EL (cell line): ENCODE measurements around the gene TGIF1.
A peak's percentile ranks its signal among the peaks of the same experiment; 100 is the strongest.

ENCODE experiments used
- DNase-seq: peaks from one replicate; pipeline ENCODE4 v3.0.0-alpha.2; 2016

The TGIF1 gene

GRCh38 chr18:3440341-3440740 is 9.6 kb upstream of the TGIF1 start:
- DNase-seq, result no peak

- DNase-seq, result peak; percentile 18
Measured at GRCh38 chr18:3441290-3441689, 8.7 kb upstream of the TGIF1 start.

- no peak for DNase-seq
Measured at GRCh38 chr18:3442919-3443318, 7.1 kb upstream of the TGIF1 start.

- DNase-seq, result no peak
Measured at GRCh38 chr18:3444296-3444695, 5.7 kb upstream of the TGIF1 start.

GRCh38 chr18:3444954-3445353 is 5.0 kb upstream of the TGIF1 start:
- DNase-seq, result no peak

GRCh38 chr18:3447068-3447894 is 2.7 kb upstream of the TGIF1 start:
- peak; percentile 68 for DNase-seq

GRCh38 chr18:3447895-3448837 is 1.8 kb upstream of the TGIF1 start:
- DNase-seq, result peak; percentile 98

GRCh38 chr18:3448838-3449511 is 997 bp upstream of the TGIF1 start:
- no peak for DNase-seq

GRCh38 chr18:3449512-3450011 is 410 bp upstream of the TGIF1 start:
- peak; percentile 95 for DNase-seq

- no peak for DNase-seq
Measured at GRCh38 chr18:3450799-3451182, 819 bp downstream of the TGIF1 start.

GRCh38 chr18:3451183-3451988 is 1.4 kb downstream of the TGIF1 start:
- DNase-seq, result peak; percentile 93

GRCh38 chr18:3451989-3452749 is 2.2 kb downstream of the TGIF1 start:
- DNase-seq, result peak; percentile 61

GRCh38 chr18:3452750-3453539 is 3.0 kb downstream of the TGIF1 start:
- DNase-seq, result peak; percentile 30

GRCh38 chr18:3453540-3454364 is 3.8 kb downstream of the TGIF1 start:
- DNase-seq, result peak; percentile 93

GRCh38 chr18:3454365-3455089 is 4.6 kb downstream of the TGIF1 start:
- peak; percentile 70 for DNase-seq

- DNase-seq, result no peak
Measured at GRCh38 chr18:3455090-3455635, 5.2 kb downstream of the TGIF1 start.

GRCh38 chr18:3455907-3456685 is 6.1 kb downstream of the TGIF1 start:
- DNase-seq, result peak; percentile 72

GRCh38 chr18:3456686-3457069 is 6.7 kb downstream of the TGIF1 start:
- no peak for DNase-seq
